ENCODE measurements around the gene PRKG1.
"Not testable (repeated sequence)": the region's sequence is repeated elsewhere in the genome, so short reads cannot be mapped to it uniquely, and the experiment has no call there.

The PRKG1 gene

GRCh38 chr10:51119441-51119840, 45.2 kb downstream of the PRKG1 start:
- no peak for DNase-seq

- DNase-seq: no peak
Measured at GRCh38 chr10:51121861-51122260, 47.6 kb downstream of the PRKG1 start.

DNA sequence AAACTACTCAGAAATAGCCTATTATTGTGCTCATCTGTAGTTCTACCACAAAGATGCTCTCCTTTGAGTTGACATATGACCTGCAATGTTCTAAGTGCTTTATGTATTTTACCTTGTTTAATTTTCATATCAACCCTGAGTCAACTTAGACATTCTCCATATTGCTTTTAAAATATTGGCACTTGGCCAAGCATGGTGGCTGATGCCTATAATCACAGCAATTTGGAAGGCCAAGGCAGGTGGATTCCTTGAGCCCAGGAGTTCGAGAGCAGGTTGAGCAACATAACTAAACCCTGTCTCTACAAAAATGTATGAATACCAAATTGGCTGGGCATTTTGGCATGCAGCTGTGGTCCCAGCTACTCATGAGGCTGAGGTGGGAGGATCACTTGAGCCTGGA, 50.6 kb downstream of the PRKG1 start:
- DNase-seq: no peak

DNA sequence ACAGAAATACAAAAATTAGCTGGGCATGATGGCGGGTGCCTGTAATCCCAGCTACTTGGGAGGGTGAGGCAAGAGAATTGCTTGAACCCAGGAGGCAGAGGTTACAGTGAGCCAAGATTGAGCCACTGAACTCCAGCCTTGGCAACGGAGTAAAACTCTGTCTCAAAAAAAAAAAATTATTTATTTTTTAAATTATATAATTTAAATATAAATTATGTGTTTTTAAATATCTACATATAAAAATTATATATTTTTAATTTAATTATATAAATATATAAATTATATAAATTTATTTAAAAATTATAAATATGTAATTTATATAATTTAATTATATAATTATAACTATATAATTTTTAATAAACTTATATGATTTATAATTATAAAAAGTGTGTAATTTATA, 51.2 kb downstream of the PRKG1 start:
- DNase-seq: no peak

- DNase-seq: no peak
Measured at GRCh38 chr10:51129946-51130544, 55.8 kb downstream of the PRKG1 start.

GRCh38 chr10:51137756-51138529, 63.7 kb downstream of the PRKG1 start:
- no peak for DNase-seq

GRCh38 chr10:51139176-51139575, 64.9 kb downstream of the PRKG1 start:
- no peak for DNase-seq

- no peak for DNase-seq
Measured at GRCh38 chr10:51141010-51141409, 66.7 kb downstream of the PRKG1 start.

DNA sequence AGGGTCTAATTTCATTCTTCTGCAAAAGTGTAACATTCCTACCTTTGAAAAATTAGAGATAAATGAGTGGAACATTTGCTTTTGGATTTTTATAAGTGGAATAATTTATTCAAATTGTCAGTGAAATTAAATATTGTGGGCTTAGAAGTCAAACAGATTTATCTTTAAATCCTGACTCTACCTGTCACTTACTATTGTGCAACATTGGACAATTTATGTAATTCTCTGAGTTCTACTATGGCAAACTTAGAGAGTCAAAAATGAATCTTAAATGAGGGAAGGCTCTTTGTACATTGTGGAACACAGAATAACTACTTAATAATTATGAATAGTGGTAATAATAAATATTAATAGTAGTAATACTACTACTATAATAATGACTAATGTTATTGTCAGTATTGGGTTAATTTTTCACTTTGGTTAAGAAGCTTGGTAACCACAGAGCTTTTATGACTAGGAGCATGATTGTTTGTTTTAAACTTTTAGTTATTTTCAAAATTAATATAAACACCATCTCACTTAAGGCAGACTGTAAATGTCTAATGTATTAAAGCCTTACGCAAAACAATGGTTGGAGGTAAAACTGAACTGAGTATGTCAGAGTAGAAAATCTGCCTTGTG, 70.0 kb downstream of the PRKG1 start:
- DNase-seq: no peak

DNA sequence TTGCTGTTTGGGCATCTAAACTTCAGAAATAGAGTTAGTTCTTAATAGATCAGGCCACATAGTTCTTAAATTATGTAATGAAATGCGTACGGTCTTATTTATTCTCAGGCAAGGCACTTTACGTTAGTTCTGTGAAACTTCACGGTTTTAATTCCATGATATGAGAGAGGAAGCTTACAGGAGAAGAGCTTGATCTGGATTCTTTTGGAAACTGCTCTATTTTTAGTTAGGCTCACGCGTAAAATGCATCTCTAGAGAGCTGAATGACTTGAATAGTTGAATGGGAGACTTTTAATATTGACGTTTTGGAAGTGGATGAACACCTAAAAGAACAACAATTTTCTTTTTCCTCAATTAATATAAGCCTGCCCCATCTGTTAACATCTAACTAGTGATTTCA, 71.1 kb downstream of the PRKG1 start:
- no peak for DNase-seq

- DNase-seq: no peak
Measured at GRCh38 chr10:51147644-51148399, 73.5 kb downstream of the PRKG1 start.

GRCh38 chr10:51156926-51157325, 82.6 kb downstream of the PRKG1 start:
- no peak for DNase-seq

GRCh38 chr10:51158832-51159231, 84.5 kb downstream of the PRKG1 start:
- no peak for DNase-seq

DNA sequence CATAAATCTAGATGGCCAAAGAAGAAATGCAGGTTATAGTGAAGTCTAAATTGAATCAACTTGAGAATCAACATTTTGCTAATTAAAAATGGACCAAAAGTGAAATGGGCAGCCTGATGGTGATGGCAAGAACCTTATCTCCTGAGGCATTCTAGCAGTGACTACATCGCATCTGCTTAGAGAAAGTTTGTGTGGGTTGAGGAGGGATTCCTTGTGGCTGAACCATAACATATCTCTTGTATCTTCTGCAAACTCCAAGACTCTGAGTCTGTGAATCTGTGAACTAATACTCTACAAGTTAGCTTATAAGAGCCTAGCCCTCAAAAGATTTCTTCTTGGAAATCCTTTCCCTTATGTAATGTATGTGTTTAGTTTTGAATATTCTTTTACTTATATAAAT, 85.6 kb downstream of the PRKG1 start:
- DNase-seq: no peak

DNA sequence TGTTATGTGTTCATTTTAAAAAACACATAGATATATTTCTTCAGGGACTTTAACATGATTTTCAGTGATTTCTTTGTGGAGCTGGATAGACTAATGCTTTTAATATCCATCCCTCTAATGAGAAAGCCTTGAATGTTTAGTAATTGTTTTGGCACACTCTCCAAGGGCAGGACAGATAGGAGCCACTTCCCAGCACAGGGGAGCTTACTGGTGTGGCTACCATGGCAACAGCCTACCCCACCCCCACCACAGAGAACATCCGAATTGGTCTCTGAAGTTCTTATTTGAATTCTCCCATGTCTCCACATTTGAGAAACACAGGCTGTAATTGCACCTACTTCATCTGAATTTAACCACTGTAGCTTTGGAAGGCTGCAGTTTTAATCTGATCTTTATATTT, 87.7 kb downstream of the PRKG1 start:
- DNase-seq: no peak

GRCh38 chr10:51163380-51164049, 89.2 kb downstream of the PRKG1 start:
- not testable (repeated sequence) for DNase-seq

DNA sequence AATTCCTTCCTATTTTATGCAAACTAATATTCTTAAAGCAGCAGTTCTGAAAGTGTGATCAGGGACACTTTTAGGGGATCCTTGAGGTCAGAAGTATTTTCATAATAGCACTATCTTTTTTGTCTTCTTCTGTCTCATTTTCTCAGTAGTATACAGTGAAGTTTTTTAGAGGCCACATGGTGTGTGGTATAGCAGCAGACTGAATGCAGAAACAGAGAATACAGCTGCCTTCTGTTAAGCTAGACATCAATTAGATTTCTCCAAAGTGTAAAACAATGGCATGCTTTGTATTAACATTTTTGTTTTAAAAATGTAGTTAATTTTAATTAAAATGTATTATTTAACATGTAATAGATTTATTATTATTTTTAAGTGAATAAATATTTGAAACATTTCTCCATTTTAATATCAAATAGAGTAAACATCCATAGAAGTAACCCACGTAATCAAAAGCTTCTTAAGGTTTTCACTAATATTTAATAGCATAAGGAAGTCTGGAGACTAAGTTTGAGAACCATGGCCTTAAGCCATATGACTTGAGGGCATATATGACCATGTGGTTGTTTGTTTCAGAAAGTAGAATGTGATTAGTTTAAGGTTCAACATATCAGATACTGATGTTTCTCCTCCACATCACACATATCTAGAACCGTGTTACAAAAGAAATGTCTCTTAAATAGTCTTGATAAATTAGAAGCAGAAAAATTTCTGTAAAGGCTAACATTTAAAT, 94.0 kb downstream of the PRKG1 start:
- no peak for DNase-seq

DNA sequence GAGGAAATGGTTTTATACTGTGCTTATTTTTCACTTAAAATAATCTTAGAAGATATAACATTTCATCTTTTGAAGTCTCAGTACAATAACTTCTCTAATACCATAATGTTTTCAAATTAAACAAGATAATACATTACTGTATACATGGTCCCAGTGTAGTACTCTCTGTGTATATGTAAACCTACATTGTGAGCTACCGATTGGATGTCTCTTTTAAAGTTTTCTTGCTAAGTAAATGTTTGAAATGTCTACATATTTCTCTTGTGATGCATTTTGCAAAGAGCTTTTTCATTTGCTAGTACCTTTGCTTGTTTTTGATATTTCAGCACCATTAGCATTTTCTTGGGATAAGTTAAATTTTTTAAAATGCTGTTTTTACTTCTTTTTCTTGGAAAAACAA, 94.8 kb downstream of the PRKG1 start:
- DNase-seq: no peak

- no peak for DNase-seq
Measured at GRCh38 chr10:51170518-51171245, 96.4 kb downstream of the PRKG1 start.

GRCh38 chr10:51171946-51172345, 97.7 kb downstream of the PRKG1 start:
- no peak for DNase-seq

GRCh38 chr10:51176976-51177695, 102.8 kb downstream of the PRKG1 start:
- no peak for DNase-seq

Data from CD4-positive, alpha-beta T cell treated with Interleukin-12 subunit alpha and Interleukin-12 subunit beta, for 1 hour (primary cell).